HG03442 (cell line): Measurements from ENCODE around the gene PLEKHM3.

ENCODE experiments used
- ATAC-seq: cut with Tn5 transposase; IDR thresholded peaks from one replicate; pipeline ENCODE4 v1.9.1; 2021; ENCODE audit warnings: mild to moderate bottlenecking, moderate library complexity; ENCODE audit not compliant: unreplicated experiment

PLEKHM3 gene

DNA sequence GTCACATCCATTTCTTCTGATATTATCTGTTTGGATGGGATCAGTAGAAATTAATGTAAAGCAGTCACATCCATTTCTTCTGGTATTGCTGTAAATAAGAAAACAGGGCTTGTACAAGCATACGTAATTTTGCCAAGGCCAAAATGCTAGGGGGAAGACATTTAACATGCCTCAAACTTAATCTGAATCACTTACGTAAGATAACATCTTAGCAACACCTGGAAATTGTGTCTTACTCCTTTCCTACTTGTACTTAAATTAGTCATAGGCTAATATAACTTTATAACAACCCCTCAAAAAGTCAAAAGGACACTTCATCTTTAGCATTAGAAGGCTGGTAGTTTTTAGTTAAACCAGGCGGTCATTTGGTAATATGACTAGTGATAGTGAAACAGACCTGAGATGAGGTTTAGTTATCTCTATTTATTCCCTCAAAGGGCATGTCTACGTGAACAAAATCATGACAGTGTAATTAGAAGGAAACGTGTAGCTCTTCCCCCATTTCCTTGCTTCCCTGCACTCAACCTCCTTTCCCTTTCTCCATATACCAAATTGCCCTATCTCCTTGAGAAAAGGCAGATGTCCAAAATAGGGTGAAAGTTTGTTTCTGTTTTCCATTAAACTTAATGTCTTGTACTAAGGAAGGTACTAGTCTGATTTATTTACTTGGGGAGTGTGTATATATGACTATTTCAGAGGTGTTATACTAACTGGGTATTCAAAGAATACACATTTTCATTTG is 156.3 kb downstream of the PLEKHM3 start:
- no peak for ATAC-seq

DNA sequence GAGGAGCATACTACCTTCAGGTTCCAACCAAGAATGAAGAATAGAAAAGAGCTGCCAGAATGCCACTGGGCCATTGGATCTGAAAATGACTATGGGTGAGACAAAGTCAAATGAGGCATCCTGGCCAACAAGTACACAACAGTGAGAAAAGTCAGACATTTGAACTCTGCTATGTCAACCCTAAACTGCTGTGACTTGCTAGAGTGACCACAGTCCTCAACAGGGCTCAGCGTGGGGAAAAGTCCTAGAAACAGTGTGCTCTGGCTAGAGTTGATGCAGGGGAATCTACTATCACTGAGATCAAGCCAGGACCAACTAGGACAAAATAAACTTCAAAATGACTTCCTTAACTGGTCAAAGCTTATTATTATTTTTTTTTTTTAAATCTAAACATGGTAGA is 157.4 kb downstream of the PLEKHM3 start:
- no peak for ATAC-seq

DNA sequence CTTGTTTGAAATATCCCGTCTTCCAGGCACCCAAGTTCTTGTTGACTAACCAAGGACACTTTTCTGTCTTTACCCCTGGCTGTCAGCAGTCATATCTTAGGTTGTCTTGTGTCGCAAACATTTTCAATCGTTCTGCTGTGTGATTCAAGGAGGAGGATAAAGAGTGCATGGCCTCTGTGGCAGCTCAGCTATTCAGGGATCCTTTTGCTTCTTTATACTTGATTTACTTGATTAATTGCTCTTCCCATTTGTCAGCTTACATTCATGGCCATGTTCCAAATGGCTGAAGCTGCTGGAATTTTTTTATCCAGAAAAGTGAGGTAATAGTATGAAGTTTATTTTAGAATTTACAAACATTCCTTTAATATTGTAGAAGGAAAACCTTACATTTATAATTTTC is 158.3 kb downstream of the PLEKHM3 start:
- ATAC-seq: no peak

DNA sequence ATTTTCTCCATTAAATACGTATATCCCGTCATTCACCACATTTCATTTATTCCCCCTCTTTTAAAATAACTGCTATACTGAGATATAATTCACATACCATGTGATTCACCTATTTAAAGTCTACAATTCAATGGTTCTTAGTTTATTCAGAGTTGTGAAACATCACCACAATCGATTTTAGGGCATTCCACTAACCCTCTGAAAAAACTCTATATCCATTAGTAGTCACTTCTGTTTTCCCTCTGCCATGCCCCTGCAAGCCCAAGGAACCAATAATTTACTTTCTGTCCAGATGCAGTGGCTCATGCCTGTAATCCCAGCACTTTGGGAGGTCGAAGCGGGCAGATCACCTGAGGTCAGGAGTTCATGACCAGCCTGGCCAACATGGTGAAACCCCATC is 160.1 kb downstream of the PLEKHM3 start:
- no peak for ATAC-seq

DNA sequence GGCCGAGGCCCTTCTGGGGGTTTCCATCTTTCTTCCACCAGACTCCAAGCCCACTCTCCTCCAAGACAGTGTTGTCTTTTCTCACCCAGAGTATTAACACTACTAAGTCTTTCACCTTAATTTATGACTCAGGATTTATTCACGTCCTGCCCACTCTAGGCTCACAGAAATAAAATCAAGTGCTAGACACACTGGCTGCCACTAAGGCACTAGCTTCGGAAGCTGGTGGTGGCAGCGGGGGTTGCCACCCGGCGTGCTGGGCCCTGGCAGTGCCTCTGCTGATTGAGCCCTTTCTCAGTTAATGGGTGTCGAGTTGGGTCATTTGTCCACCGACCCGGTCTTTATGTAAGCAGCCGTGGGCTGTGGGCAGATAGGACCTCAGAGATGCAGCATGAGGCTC is 162.0 kb downstream of the PLEKHM3 start:
- ATAC-seq: no peak

DNA sequence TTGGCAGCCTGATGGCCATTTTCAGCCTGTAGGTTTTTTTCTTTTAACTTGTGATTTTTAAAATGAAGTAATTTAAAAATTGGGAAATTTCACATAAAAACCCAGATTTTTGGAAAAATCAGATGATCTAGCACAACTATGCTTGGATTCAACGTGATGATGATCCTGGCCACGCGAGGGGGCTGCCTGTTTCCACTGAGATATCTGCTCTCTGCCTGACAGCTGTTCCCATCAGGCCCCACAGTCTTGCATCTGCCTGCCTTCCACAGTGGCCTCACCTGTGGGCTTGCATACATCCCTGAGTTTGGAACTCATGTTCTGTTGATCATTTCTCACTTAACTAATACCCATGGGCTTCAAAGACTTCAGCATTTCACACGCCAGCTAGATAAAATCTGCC is 163.5 kb downstream of the PLEKHM3 start:
- no peak for ATAC-seq

DNA sequence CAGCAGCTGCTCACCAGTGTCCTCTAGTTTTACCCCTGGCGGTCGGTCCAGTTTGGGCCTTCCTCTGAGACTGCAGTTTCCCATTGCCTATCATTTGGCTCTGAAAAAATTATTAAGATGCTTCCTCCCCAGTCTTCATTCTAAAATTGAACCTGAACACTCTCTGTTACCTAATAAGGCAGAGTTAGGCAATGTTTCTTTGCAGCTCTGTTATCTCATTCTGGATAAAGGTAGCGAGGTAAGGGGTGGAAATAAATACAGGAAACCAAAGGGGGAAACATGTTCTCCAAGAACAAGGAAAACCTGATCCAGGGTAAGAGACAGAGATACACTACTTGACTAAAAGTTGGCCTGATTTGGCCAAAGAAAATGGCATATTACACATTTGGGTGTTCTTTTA is 164.6 kb downstream of the PLEKHM3 start:
- ATAC-seq: no peak

DNA sequence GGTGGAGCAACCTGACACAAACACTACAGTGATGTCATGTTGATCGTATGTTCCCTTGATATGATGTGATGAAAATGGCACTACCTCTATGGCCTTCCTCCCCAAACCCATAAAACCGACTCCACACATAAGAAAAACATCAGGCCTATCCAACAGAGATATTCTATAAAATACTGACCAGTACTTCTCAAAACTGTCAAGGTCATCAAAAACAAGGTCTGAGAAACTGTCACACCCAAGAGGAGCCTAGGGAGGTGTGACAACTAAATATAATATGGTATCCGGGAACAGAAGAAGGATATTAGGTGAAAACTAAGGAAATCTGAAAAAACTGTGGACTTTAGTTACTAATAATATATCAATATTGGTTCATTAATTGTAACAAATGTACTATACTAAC is 169.7 kb downstream of the PLEKHM3 start:
- no peak for ATAC-seq

DNA sequence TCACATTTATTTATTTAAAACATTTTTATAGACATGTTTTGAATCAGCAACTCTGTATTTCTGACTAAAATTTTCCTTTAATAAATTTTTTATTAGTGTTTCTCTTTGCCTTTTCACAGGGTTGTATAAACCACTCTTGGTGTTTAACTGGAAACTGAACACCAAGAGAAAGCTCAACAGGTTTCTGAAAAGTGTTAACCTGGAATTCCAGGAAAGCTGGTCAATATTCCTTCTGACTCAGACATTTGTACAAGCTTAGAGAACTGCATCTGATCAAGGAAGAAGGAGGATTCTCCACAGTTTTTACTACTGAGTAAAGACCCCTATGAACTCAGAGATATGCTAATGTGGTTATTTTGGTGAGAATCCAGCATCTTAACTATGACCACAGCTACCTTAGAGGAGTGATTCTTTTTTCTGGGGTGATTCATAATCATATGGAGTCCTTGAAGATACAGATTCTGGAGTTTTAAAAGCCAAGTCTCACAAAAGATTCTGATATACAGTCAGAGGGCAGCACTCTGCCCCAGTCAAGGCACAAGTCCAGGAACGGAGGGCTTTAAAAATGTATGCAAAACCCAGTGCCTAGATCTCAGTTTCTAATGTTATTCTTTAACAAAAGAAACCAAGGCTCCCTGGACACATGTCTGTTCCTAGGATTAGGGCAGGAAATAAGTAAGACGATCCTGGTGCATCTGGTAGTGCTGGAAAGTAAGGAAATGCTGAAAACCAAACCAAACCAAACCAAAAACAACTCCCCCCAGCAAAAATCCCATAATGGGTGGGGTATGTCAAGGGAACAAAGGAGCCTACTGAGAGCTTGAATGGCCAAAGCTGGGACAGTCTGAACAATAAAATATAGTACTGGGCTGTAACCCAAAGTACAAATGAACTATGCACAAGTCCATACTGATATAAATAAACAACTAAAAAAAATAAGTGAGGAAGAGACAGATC is 170.6 kb downstream of the PLEKHM3 start:
- no peak for ATAC-seq

DNA sequence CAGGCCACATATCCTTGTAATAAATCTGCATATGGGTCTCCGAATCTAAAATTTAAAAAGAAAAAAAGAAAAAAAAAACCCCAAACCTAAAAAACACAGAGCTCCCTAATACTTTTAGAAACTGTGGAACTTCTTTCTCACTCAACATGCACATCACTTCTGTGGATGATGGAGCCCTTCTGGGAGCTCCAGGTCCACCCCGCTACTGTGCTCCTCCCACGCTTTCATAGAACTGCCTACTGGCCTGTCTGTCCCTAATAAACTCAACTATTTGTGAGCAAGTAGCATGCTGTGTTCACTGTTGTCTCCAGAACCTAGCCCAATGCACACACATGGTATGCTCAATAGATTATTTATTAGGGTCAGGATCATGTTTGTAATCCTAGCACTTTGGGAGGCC is 172.5 kb downstream of the PLEKHM3 start:
- no peak for ATAC-seq

DNA sequence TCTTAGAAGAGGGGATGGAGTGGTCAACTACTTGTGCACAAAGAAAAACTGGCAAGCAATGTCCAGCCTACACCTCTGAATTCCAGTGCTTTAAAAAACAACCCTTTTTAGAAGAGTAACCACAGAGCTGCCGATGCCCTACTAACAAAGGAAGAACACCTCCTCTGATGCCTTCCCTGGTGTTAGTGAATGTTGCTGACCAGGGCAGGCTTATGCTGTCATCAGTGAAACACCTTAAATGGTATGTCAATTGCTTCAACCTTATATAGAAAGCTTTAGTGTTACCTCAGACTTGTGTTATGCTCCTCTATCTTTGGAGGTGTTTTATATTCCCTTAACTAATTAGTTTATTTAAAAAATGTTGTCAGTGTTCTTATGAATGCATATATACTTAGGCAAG is 175.9 kb downstream of the PLEKHM3 start:
- ATAC-seq: no peak

DNA sequence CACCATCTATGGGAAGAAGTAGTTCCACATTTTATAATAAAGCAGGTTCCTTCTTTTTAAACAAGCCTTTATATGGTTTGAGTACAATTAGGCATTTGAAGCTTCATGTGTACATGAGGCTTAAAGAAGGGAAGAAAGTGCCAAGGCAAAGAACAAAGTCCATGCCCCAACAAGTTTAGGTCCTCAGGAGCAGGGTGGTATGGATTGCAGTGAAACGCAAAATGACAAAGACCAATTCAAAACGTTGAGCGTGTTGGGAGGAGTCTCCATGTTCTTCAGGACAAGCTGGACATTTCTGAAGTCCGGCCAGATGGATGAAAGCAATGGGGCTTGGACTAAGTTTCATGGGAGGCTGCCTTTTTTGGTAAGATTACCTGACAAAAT is 176.8 kb downstream of the PLEKHM3 start:
- ATAC-seq: no peak

DNA sequence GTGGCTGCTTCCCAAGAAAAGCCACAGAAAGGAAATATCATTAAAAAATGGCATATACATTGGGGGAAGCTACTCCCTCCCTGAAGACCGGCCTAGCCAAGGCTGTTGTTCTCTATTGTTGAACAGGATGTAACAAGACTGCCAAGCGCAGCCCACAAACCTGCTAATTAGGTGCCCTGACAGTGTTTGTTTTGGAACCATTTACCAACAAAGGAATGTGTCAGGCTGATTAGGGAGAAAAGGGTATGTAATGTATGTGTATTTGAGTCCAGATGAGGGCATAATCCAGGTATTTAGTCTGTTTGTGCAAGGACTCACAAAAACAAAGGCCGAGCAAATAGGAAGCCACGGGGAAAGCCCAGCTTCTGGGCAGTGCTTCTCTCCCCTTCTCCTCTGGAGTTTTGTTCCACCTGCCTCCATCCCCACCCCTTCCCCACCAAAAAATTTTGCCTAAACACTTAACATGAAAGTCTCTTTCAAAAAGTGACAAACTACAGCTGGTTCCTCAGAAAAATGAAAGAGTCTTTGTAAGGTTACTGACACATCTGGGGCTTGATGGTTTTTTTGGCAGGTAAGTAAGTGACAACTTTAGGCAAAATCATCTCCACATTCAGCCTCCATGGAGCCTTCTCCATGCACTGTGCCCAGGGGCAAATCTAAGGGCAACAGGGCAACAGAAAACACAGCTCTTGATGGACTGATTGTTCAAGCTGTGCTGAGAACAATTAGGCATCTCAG is 177.4 kb downstream of the PLEKHM3 start:
- no peak for ATAC-seq

DNA sequence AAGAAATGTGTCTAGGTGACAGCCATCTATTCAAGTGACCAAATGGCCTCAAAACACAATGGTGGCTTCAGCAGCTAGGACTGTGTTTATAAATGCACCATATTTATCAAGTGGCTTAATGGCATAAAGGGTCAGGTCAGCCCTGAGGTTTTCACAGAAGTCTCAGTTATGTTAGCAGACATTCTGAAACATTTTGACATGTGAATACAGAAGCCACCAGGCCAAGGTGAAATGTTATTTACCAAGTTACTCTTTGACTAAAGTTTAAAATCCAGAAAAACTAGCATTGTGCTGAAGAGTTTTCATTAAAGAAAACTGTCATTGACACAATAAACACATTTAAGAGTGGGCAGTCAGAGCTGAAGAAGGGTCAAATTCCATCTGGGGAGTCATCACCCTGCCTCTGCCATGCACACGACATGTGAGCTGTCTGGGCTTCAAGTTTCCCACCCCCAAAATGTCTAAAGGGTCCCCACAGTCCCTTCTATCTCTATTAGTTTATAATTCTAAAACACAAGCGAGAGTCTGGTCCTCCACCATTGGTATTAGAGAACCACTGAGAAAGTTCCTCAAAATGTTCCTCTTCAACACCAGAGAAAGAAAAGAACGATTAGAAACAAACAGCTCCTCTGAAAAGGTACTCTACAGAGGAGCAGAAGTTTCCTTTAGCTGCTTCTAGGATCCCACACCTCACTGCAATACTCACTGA is 178.1 kb downstream of the PLEKHM3 start:
- ATAC-seq: no peak

DNA sequence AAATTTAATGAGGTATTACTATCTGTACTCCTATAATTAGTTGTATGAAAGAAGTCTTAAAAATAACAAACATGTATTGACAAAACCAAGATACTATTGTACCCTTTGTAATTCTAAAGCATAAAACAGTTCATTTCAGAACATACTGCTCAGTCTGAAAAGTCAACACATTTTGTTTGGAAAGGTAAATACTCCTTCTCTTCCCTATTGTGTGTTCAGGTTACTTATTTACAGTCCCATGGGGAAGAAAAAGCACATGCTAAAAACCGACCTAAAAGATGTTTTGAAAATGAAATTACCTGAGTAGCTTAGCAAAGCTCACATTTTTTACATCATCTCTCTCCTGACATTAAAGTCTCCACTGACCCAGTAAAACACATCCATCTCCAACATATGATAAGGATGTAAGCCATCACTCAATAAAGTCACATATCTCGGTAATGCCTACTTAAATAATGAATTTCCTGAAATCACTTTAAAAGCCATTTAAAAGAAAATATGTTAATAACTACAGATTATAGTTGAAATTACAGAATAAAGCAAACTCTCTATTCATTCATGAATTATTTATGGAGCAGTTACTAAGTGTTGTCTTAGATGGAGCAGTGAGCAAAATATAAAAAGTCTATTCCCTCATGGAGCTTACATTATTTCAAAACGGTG is 180.0 kb downstream of the PLEKHM3 start:
- ATAC-seq: no peak

DNA sequence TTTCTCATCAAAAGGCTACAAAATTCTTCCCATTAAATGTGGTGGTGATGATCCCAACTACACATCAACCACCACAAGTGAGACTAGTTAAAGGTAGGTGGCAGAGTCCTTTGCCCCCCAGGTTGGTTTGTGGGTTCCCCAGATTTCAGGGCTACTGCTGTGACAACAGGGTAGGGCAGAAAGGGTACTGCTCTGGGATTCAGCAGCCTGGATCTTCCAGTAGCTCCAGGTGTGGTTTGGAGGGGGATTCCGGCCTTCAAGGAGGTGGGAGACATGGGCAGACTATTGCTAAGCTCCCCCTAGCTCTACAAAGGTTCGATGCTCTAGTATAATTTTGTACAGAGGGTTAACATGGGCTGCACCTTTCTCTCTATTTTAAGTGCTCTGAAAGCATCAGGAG is 180.7 kb downstream of the PLEKHM3 start:
- no peak for ATAC-seq

DNA sequence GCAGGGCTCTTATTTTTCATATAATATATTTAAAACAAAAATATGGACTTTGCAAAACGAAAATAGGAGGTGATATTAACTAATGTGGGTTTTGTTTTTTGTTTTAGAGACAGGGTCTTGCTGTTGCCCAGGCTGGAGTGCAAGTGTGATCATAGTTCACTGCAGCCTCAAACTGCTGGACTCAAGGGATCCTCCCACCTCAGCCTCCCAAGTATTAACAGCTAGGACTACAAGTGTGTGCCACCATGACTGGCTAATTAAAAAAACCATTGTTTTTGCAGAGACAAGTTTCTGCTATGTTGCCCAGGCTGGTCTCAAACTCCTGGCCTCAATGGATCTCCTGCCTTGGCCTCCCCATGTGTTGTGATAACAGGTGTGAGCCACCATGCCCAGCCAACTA is 185.2 kb downstream of the PLEKHM3 start:
- ATAC-seq: no peak

DNA sequence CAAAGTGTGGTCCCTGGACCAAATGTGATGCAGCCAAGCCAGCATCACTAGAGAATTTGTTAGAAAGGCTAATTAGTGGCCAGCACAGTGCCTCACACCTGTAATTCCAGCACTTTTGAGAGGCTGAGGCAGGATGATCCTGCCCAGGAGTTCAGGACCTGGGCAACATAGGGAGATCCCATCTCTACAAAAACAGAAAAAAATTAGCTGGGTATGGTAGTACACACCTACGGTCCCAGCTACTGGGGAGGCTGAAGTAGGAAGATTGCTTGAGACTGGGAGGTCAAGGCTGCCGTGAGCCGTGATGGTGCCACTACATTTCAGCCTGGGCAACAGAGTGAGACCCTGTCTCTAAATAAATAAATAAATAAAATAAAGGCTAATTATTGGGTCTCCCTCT is 185.8 kb downstream of the PLEKHM3 start:
- ATAC-seq: no peak

DNA sequence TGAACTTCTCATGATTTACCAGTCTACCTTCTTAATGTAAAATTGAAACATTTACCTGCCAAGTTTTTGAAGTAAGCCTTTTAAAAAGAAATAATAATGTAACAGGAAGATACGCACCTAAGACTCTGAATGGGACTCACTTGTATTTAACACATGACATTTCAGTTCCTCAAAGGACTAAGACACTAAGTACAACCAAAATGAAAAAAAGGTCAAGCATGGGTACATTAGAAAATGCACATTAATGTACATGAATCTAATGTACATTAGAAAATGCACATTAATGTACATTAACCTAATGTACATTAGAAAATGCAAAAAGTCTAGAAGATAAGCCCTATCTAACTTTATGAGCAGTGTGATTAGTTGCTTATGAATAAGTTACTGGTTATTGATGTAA is 186.3 kb downstream of the PLEKHM3 start:
- ATAC-seq: no peak

DNA sequence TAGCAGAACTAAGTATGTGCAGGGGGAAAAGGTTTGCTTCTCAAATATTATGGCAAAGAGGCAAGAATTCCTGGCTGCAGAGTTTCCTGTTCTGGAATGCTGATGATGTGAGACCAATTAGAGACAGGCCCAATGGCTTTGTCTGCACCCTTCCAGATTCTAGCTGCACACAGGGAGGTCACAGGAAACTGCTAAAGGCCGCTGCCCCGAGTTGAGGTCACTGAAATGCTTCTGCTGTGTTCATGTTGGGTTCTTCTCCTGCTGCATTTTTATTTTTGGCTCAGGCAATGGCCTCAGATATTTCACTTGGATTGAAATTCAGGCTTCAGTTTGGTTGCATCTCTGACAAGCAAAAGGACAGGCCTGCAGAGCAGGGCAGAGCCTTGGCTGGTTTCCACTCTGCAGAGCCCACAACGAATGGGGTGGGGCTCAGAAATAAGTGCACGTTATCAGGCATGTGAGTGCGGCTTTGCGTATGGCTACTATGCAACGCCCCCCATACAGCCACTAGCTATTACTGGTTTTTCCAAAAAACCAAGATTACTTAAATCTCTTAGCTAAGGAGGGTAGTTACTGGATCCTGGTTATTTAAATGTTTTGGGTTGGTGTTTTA is 188.7 kb downstream of the PLEKHM3 start:
- ATAC-seq: no peak
